Mammary epithelial cell (primary cell): ENCODE results near the gene PAXX.

ENCODE experiments used
- CTCF ChIP-seq, 2 donors: IDR thresholded peaks in 1 of 2; conservative IDR thresholded peaks in 1 of 2; 2 replicates each; pipeline ENCODE4 v1.5.1; 2011 to 2012; ENCODE audit warnings: inconsistent platforms in 2 of 2, low read length in 2 of 2, mild to moderate bottlenecking in 2 of 2, control low read depth in 1 of 2, low read depth in 1 of 2; ENCODE audit not compliant: insufficient read depth in 1 of 2; ENCODE audit errors: extremely low read depth in 1 of 2
- EZH2 ChIP-seq: IDR thresholded peaks from 2 replicates; pipeline ENCODE4 v1.6.1; 2012; ENCODE audit warnings: low read length, inconsistent platforms, borderline replicate concordance

- TF ChIP-seq CTCF (conservative IDR thresholded peaks at IDR 0.05 in 1 of 2, IDR thresholded peaks at IDR 0.05 in 1 of 2; ENCODE audit: extremely low read depth in 1 of 2, insufficient read depth in 1 of 2, low read depth in 1 of 2, low read length in 2 of 2) (no peak), EZH2 (no peak)
Measured at GRCh38 chr9:136952321-136952850, 39.8 kb upstream of the PAXX start.
